SK-N-SH (cell line): ENCODE data around the gene MTARC1. TPM values are rescaled to one million over a fixed set of nuclear protein-coding genes. Genes with fewer than 3 reads are reported as not detected.
A peak's percentile ranks its signal among the peaks of the same experiment; 100 is the strongest.

Experiments
- CTCF ChIA-PET: fragments of 300-600, 350-600 bp; formaldehyde crosslinking; extraction: SDS; loops from one replicate; lab custom pipeline; 2021; lab: Yijun Ruan, JAX
- POLR2A ChIA-PET: fragments of 350-600 bp; sonication (Branson Sonifier 250); formaldehyde crosslinking; extraction: SDS; loops from one replicate; lab custom pipeline; 2020; ENCODE audit warnings: antibody characterized with exemption, inconsistent platforms; lab: Yijun Ruan, JAX
- DNase-seq: peaks from one replicate; pipeline ENCODE4 v3.0.0; 2012
- H2AFZ ChIP-seq: fragments of 200-600 bp; sonication (generic); 2 replicates; pipeline ENCODE4 v1.8.1; 2016; ENCODE audit warnings: antibody characterized with exemption, mild to moderate bottlenecking, low read depth
- H3F3A ChIP-seq: fragments of 200-600 bp; sonication (generic); replicated peaks from 2 replicates; pipeline ENCODE3; 2016; ENCODE audit warnings: antibody characterized with exemption, mild to moderate bottlenecking; ENCODE audit not compliant: insufficient read depth
- H3K27ac ChIP-seq, 2 experiments: fragments of 200-500 bp in 1 of 2; fragments of 200-600 bp in 1 of 2; sonication (Bioruptor generic) in 1 of 2; sonication (generic), shearing (Covaris generic) in 1 of 2; 2 replicates each; pipeline versions ENCODE4 v1.5.1 to v1.6.1; 2014 to 2016; ENCODE audit warnings: low read depth in 2 of 2, inconsistent platforms in 1 of 2, low read length in 1 of 2, mild to moderate bottlenecking in 1 of 2, mixed read lengths in 1 of 2
- H3K27me3 ChIP-seq: fragments of 200-600 bp; sonication (generic), shearing (Covaris generic); 2 replicates; pipeline ENCODE4 v1.6.1; 2016; ENCODE audit warnings: mixed run types; ENCODE audit not compliant: insufficient read depth
- H3K36me3 ChIP-seq, 2 experiments: fragments of 200-500 bp in 1 of 2; fragments of 200-600 bp in 1 of 2; sonication (Bioruptor generic) in 1 of 2; sonication (generic) in 1 of 2; replicated peaks in 1 of 2; 2 replicates each; pipeline versions ENCODE3 to v1.5.1; 2014 to 2016; ENCODE audit warnings: low read length in 1 of 2, mild to moderate bottlenecking in 1 of 2; ENCODE audit not compliant: insufficient read depth in 2 of 2, control insufficient read depth in 1 of 2
- H3K4me1 ChIP-seq, 2 experiments: fragments of 200-500 bp in 1 of 2; fragments of 200-600 bp in 1 of 2; sonication (Bioruptor generic) in 1 of 2; sonication (generic), shearing (Covaris generic) in 1 of 2; 2 replicates each; pipeline versions ENCODE4 v1.5.1 to v1.6.1; 2014 to 2016; ENCODE audit warnings: low read depth in 1 of 2, low read length in 1 of 2, mixed run types in 1 of 2; ENCODE audit not compliant: insufficient read depth in 2 of 2, control insufficient read depth in 1 of 2
- H3K4me2 ChIP-seq: fragments of 200-600 bp; sonication (generic), shearing (Covaris generic); 2 replicates; pipeline ENCODE4 v1.6.1; 2017; ENCODE audit warnings: mixed run types
- H3K4me3 ChIP-seq, 2 experiments: fragments of 200-500 bp in 1 of 2; fragments of 200-600 bp in 1 of 2; sonication (Bioruptor generic) in 1 of 2; sonication (generic), shearing (Covaris generic) in 1 of 2; 2 replicates each; pipeline versions ENCODE4 v1.5.1 to v1.8.1; 2014 to 2016; ENCODE audit warnings: low read depth in 2 of 2, inconsistent platforms in 1 of 2, low read length in 1 of 2, mild to moderate bottlenecking in 1 of 2, mixed read lengths in 1 of 2, moderate library complexity in 1 of 2
- H3K79me2 ChIP-seq: fragments of 200-600 bp; sonication (generic); 2 replicates; pipeline ENCODE4 v1.8.1; 2017; ENCODE audit warnings: mild to moderate bottlenecking; ENCODE audit not compliant: insufficient read depth
- H3K9ac ChIP-seq: fragments of 200-600 bp; sonication (generic); 2 replicates; pipeline ENCODE4 v1.6.1; 2017; ENCODE audit warnings: mixed run types
- H3K9me2 ChIP-seq: fragments of 200-600 bp; sonication (generic); 2 replicates; pipeline ENCODE4 v1.6.1; 2017; ENCODE audit warnings: mixed run types
- H3K9me3 ChIP-seq: fragments of 200-600 bp; sonication (generic); 2 replicates; pipeline ENCODE4 v1.6.1; 2017; ENCODE audit warnings: mixed run types, mild to moderate bottlenecking, moderate library complexity
- H4K20me1 ChIP-seq: fragments of 200-600 bp; sonication (generic); 2 replicates; pipeline ENCODE4 v1.6.1; 2017; ENCODE audit warnings: mild to moderate bottlenecking, mixed run types; ENCODE audit not compliant: insufficient read depth
- CHD2 ChIP-seq: fragments of 150-350 bp; IDR thresholded peaks from 2 replicates; pipeline ENCODE4 v1.6.1; 2018; ENCODE audit warnings: low read length; ENCODE audit not compliant: partially characterized antibody
- EZH2phosphoT487 ChIP-seq: fragments of 200-600 bp; sonication (generic); IDR thresholded peaks from 2 replicates; pipeline ENCODE4 v1.6.1; 2017; ENCODE audit warnings: low read depth, mixed run types, mild to moderate bottlenecking, antibody characterized with exemption, moderate library complexity, borderline replicate concordance
- FOSL2 ChIP-seq: IDR thresholded peaks from 2 replicates; pipeline ENCODE4 v1.4.0; 2012; ENCODE audit warnings: low read depth, mild to moderate bottlenecking, moderate library complexity, borderline replicate concordance
- FOXM1 ChIP-seq: IDR thresholded peaks from 2 replicates; pipeline ENCODE4 v1.4.0; 2012; ENCODE audit warnings: low read depth, mild to moderate bottlenecking
- NFIC ChIP-seq: IDR thresholded peaks from 2 replicates; pipeline ENCODE4 v1.4.0; 2012; ENCODE audit warnings: borderline replicate concordance
- SIN3A ChIP-seq: IDR thresholded peaks from 2 replicates; pipeline ENCODE4 v1.6.1; 2012; ENCODE audit warnings: low read depth, mild to moderate bottlenecking, low read length, moderate library complexity, borderline replicate concordance
- TAF1 ChIP-seq: IDR thresholded peaks from 2 replicates; pipeline ENCODE4 v1.6.1; 2012; ENCODE audit warnings: low read depth, mild to moderate bottlenecking, low read length, moderate library complexity, borderline replicate concordance
- WGBS: methylation state at CpG from one replicate; pipeline ENCODE4 v1.1.6; 2017; ENCODE audit warnings: low lambda C conversion rate; 5-methylcytosine and 5-hydroxymethylcytosine counted together
- polyA plus RNA-seq, 3 experiments: library from polyadenylated mRNA; depleted of rRNA; stranded (reverse); fragments of >200 nt; gene quantifications; 2 replicates each; pipeline ENCODE4 v1.2.3, GENCODE V29; 2012
- TF ChIP-seq, protein P1 (sequence below): IDR thresholded peaks from 2 replicates; pipeline ENCODE4 v1.6.1; 2012; ENCODE audit warnings: mild to moderate bottlenecking, low read depth, low read length, moderate library complexity
- TF ChIP-seq, protein P2 (sequence below): IDR thresholded peaks from 2 replicates; pipeline ENCODE4; 2012

Gene MTARC1
- polyA plus RNA-seq, 1 of the 3 experiments (the other 2 are of a cell fraction): 6.1 TPM

DNA sequence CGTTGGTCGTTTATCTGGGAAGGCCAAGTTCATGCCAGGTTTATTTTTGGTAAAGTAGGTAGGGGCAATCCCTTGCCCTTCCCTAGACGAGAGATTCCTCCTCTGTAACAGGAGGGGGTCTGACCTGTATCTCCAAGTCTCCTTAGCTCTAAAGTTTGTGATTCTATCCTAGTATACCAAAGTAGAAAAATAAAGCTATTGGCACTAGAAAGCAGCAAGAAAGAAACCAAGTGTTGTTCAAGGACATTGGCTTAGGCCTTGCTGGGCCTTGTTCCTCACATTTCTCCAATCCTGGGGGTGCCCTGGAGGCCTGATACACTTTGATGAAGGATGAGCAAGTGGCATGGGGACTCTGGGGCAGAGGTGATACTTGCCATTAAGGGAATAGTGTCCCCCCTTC, 37.8 kb upstream of the MTARC1 start:
- H3K4me3 ChIP-seq: peak overlapping the region; percentile 76 to 81
- no peaks in the 10 kb centered on the region for H3K27me3 ChIP-seq
- H2AFZ ChIP-seq: peak overlapping the region; percentile 86
- H3K4me2 ChIP-seq: peak overlapping the region; percentile 80
- no peaks in the 10 kb centered on the region for H3K36me3 ChIP-seq
- H3K27ac ChIP-seq: no peak overlapping the region
- TF ChIP-seq FOXM1 (no peak), NFIC (no peak), SIN3A (no peak), CHD2 (no peak), TAF1 (no peak)
- TF ChIP-seq, protein P1, sequence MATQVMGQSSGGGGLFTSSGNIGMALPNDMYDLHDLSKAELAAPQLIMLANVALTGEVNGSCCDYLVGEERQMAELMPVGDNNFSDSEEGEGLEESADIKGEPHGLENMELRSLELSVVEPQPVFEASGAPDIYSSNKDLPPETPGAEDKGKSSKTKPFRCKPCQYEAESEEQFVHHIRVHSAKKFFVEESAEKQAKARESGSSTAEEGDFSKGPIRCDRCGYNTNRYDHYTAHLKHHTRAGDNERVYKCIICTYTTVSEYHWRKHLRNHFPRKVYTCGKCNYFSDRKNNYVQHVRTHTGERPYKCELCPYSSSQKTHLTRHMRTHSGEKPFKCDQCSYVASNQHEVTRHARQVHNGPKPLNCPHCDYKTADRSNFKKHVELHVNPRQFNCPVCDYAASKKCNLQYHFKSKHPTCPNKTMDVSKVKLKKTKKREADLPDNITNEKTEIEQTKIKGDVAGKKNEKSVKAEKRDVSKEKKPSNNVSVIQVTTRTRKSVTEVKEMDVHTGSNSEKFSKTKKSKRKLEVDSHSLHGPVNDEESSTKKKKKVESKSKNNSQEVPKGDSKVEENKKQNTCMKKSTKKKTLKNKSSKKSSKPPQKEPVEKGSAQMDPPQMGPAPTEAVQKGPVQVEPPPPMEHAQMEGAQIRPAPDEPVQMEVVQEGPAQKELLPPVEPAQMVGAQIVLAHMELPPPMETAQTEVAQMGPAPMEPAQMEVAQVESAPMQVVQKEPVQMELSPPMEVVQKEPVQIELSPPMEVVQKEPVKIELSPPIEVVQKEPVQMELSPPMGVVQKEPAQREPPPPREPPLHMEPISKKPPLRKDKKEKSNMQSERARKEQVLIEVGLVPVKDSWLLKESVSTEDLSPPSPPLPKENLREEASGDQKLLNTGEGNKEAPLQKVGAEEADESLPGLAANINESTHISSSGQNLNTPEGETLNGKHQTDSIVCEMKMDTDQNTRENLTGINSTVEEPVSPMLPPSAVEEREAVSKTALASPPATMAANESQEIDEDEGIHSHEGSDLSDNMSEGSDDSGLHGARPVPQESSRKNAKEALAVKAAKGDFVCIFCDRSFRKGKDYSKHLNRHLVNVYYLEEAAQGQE: no peak
- no peaks in the 10 kb centered on the region for H3K9me2 ChIP-seq
- peak overlapping the region; percentile 64 for H3K9ac ChIP-seq
- H3K79me2 ChIP-seq: peaks cover 9% of the 10 kb centered on the region; the same call in 1 of the 2 replicates
- ChIA-PET CTCF (interaction anchor here (0.8 to 3.5 kb wide), 8 partner anchors 12 to 468 kb away, joined by 3 to 31 read pairs (median 4); no protein-coding TSS in a partner anchor), POLR2A (interaction anchor here (2.0 kb wide), 1 partner anchor 38 kb away, joined by 5 read pairs; the partner anchor contains the start of gene MTARC1)
- WGBS: 28% methylated on average over 3 of the region's 3 CpGs
- no peak for DNase-seq
- H3K9me3 ChIP-seq: no peaks in the 10 kb centered on the region
- peaks cover 5 to 16% of the 10 kb centered on the region in 2 experiments; a peak in 1 of 4 replicates for H3K4me1 ChIP-seq
- no peaks in the 10 kb centered on the region for H3F3A ChIP-seq
- H4K20me1 ChIP-seq: no peaks in the 10 kb centered on the region

DNA sequence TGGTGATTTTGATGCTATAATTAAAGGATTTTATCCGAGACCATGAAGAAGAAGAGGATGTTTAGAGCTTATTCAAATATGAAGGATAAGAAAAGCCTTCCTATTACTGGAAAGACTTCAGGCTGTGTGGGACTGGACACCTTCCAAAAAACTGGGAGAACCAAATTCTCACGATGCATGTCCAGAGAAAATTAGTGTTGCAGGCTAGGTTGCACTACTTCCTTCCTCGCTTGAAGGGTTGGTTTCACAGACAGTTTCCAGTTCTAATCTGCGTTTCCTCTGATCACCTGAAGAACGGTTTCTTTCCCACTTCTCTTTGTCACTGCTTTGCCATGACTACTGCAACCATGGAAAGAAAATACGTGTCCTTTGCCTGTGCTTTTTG, 36.6 kb upstream of the MTARC1 start:
- Histone ChIP-seq H3K9me2 (no peaks in the 10 kb centered on the region), H3K36me3 (no peaks in the 10 kb centered on the region), H4K20me1 (no peaks in the 10 kb centered on the region), H3K79me2 (peaks cover 9% of the 10 kb centered on the region; the same call in 1 of the 2 replicates), H3K27ac (no peak overlapping the region), H3K27me3 (no peaks in the 10 kb centered on the region), H3F3A (no peaks in the 10 kb centered on the region), H3K9me3 (no peaks in the 10 kb centered on the region), H3K4me2 (no peak overlapping the region), H3K9ac (no peak overlapping the region), H3K4me3 (no peak overlapping the region), H3K4me1 (peaks cover 5 to 16% of the 10 kb centered on the region in 2 experiments; a peak in 1 of 4 replicates), H2AFZ (no peak overlapping the region)
- ChIA-PET POLR2A (no interaction called here), CTCF (interaction anchor here (0.8 to 2.5 kb wide), 2 partner anchors 17 to 25 kb away, joined by 3 to 8 read pairs; no protein-coding TSS in a partner anchor)
- DNase-seq: no peak
- no peak for TF ChIP-seq EZH2phosphoT487
- no peak for TF ChIP-seq FOSL2
- TF ChIP-seq, protein P2, sequence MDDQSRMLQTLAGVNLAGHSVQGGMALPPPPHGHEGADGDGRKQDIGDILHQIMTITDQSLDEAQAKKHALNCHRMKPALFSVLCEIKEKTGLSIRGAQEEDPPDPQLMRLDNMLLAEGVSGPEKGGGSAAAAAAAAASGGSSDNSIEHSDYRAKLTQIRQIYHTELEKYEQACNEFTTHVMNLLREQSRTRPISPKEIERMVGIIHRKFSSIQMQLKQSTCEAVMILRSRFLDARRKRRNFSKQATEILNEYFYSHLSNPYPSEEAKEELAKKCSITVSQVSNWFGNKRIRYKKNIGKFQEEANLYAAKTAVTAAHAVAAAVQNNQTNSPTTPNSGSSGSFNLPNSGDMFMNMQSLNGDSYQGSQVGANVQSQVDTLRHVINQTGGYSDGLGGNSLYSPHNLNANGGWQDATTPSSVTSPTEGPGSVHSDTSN: no peak
- 97% methylated on average over 6 of the region's 6 CpGs for WGBS
